Skeletal muscle tissue (tissue), 4 donors: ENCODE results near the gene NFE2L3. TPM values are rescaled to one million over a fixed set of nuclear protein-coding genes. Genes with fewer than 3 reads are reported as not detected.
"Not testable (repeated sequence)": the region's sequence is repeated elsewhere in the genome, so short reads cannot be mapped to it uniquely, and the experiment has no call there.

ENCODE experiments used
- H3K27ac ChIP-seq: one replicate; pipeline ENCODE4 v1.7.0; 2013; ENCODE audit warnings: mild to moderate bottlenecking, low read depth, low read length, inconsistent platforms
- H3K27me3 ChIP-seq, 3 donors: one replicate each; pipeline ENCODE4 v1.7.0; 2013; ENCODE audit warnings: low read length in 3 of 3; ENCODE audit not compliant: control insufficient read depth in 3 of 3, insufficient read depth in 3 of 3
- H3K36me3 ChIP-seq, 3 donors: one replicate each; pipeline ENCODE4 v1.7.0; 2013; ENCODE audit warnings: low read length in 3 of 3; ENCODE audit not compliant: control insufficient read depth in 3 of 3, insufficient read depth in 3 of 3
- H3K4me1 ChIP-seq, 3 donors: one replicate each; pipeline ENCODE4 v1.7.0; 2013; ENCODE audit warnings: low read length in 3 of 3, mild to moderate bottlenecking in 3 of 3; ENCODE audit not compliant: control insufficient read depth in 3 of 3, insufficient read depth in 3 of 3
- H3K4me3 ChIP-seq, 3 donors: one replicate each; pipeline ENCODE4 v1.7.0; 2013; ENCODE audit warnings: low read length in 3 of 3
- H3K9ac ChIP-seq, 3 donors: one replicate each; pipeline ENCODE4 v1.7.0; 2013; ENCODE audit warnings: low read length in 3 of 3, mild to moderate bottlenecking in 3 of 3, moderate library complexity in 2 of 3, low read depth in 1 of 3
- H3K9me3 ChIP-seq, 3 donors: one replicate each; pipeline ENCODE4 v1.7.0; 2013; ENCODE audit warnings: low read length in 3 of 3; ENCODE audit not compliant: control insufficient read depth in 3 of 3
- total RNA-seq: library from RNA; depleted of rRNA; stranded (reverse); fragments of >200 nt; gene quantifications from one replicate; pipeline ENCODE4 v1.2.3, GENCODE V29; 2014
- donor health status: Osteomylitis.

Gene NFE2L3
- total RNA-seq, 1 donor from 2014 or later = under 0.01 TPM

DNA sequence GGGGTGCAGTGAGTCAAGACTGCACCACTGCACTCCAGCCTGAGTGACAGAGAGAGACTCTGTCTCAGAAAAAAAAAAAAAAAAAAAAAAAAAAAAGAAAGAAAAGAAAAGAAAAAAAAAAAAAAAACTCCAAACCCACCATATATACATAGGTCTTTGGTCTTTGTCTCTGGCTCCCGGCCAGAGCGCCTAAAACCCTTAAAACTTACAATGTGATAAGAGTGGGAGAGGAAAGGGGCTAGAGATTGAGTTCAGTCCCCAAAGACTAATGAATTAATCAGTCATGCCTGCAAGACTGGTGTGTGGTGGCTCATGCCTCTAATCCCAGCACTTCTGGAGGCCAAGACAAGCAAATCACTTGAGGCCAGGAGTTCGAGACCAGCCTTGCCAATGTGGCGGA lies 6.8 kb upstream of the NFE2L3 start:
- Histone ChIP-seq H3K27me3 (peaks cover 0 to 5% (median 0%) of the 10 kb centered on the region in 3 donors), H3K9ac (no peak overlapping the region), H3K4me3 (no peak overlapping the region), H3K9me3 (no peaks in the 10 kb centered on the region), H3K27ac (no peak overlapping the region), H3K36me3 (no peaks in the 10 kb centered on the region), H3K4me1 (no peaks in the 10 kb centered on the region)

DNA sequence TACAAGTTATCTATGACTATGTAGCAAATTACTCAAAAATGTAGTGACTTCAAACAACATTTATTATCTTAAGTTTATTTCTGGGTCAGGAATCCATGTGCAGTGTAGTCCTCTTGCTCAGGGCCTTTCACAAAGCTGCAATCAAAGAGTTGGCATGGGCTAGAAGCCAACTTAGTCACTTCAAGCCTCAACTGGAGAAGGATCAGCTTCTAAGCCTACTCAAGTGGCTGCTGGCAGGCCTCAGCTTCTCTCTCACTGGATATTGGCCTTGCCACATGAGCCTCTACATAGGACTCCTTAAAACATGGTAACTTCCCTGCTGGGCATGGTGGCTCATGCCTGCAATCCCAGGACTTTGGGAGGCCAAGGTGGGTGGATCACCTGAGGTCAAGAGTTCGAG lies 5.0 kb upstream of the NFE2L3 start:
- Histone ChIP-seq H3K4me1 (no peaks in the 10 kb centered on the region), H3K27me3 (peaks cover 8 to 17% (median 14%) of the 10 kb centered on the region in 3 donors), H3K36me3 (no peaks in the 10 kb centered on the region), H3K27ac (no peak overlapping the region), H3K9me3 (no peaks in the 10 kb centered on the region), H3K9ac (no peak overlapping the region), H3K4me3 (no peak overlapping the region)

DNA sequence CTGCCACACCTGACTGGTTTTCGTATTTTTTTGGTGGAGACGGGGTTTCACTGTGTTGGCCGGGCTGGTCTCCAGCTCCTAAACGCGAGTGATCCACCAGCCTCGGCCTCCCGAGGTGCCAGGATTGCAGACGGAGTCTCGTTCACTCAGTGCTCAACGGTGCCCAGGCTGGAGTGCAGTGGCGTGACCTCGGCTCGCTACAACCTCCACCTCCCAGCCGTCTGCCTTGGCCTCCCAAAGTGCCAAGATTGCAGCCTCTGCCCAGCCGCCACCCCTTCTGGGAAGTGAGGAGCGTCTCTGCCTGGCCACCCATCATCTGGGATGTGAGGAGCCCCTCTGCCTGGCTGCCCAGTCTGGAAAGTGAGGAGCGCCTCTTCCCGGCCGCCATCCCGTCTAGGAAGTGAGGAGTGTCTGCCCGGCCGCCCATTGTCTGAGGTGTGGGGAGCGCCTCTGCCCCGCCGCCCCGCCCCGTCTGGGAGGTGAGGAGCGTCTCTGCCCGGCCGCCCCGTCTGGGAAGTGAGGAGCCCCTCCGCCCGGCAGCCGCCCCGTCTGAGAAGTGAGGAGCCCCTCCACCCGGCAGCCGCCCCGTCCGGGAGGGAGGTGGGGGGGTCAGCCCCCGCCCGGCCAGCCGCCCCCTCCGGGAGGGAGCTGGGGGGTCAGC lies 4.2 kb upstream of the NFE2L3 start:
- H3K27me3 ChIP-seq = peaks cover 16 to 20% (median 17%) of the 10 kb centered on the region in 3 donors
- H3K4me1 ChIP-seq = not testable (repeated sequence)

DNA sequence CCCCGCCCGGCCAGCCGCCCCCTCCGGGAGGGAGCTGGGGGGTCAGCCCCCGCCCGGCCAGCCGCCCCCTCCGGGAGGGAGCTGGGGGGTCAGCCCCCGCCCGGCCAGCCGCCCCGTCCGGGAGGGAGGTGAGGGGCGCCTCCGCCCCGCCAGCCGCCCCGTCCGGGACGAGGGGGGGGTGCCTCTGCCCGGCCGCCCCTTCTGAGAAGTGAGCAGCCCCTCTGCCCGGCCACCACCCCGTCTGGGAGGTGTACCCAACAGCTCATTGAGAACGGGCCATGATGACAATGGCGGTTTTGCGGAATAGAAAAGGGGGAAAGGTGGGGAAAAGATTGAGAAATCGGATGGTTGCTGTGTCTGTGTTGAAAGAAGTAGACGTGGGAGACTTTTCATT lies 3.7 kb upstream of the NFE2L3 start:
- peaks cover 21 to 25% (median 21%) of the 10 kb centered on the region in 3 donors for H3K27me3 ChIP-seq
- H3K4me1 ChIP-seq, H3K4me3 ChIP-seq, H3K9ac ChIP-seq, H3K36me3 ChIP-seq, H3K27ac ChIP-seq, H3K9me3 ChIP-seq: not testable (repeated sequence)

More for the DNA sequence above, 4.2 kb upstream of the NFE2L3 start:
- not testable (repeated sequence) for H3K36me3 ChIP-seq, H3K9ac ChIP-seq, H3K27ac ChIP-seq, H3K4me3 ChIP-seq, H3K9me3 ChIP-seq

GRCh38 chr7:26149391-26149977 lies 2.5 kb upstream of the NFE2L3 start:
- Histone ChIP-seq H3K4me3 (no peak overlapping the region), H3K4me1 (peaks cover 0 to 8% (median 2%) of the 10 kb centered on the region in 3 donors), H3K9ac (no peak overlapping the region), H3K36me3 (no peaks in the 10 kb centered on the region), H3K27ac (no peak overlapping the region), H3K9me3 (no peaks in the 10 kb centered on the region), H3K27me3 (peaks cover 29 to 36% (median 33%) of the 10 kb centered on the region in 3 donors)

DNA sequence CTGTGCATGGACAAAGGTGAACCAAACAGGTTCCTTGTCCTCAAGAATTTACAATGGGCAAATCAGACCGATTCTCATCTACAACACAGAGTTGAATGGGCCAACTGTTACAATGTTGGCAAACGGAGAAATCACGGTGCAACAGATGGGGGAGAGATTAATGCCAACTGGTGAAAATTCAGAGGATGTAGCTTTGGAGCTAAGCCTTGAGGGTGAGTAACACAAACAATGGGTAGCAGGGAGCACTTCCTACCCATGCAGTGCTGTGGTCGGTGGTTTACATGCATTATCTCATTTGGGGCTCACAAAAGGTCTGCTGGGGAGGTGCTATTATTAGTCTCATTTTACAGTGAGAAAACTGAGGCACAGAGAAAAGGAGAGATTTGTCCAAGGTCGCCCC lies 902 bp upstream of the NFE2L3 start:
- H3K4me3 ChIP-seq = no peak overlapping the region
- no peaks in the 10 kb centered on the region for H3K36me3 ChIP-seq
- H3K9ac ChIP-seq = no peak overlapping the region
- peaks cover 0 to 8% (median 5%) of the 10 kb centered on the region in 3 donors for H3K4me1 ChIP-seq
- H3K27me3 ChIP-seq = peaks cover 29 to 47% (median 43%) of the 10 kb centered on the region in 3 donors
- H3K27ac ChIP-seq = no peak overlapping the region
- H3K9me3 ChIP-seq = no peaks in the 10 kb centered on the region

DNA sequence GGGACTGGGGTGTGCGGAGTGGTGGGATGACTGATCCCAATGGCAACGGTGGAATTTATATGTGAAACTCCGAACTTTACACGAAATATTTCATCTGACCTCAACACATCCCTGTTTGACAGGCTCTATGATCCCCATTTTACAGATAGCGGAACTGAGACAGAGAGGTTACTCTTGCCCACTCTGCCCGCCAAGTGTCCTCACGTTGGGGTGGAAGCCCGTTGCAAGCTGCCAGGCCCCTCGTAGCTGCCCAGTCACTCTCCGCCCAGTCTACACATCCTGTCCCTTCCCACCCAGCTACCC lies 397 bp upstream of the NFE2L3 start:
- Histone ChIP-seq H3K36me3 (no peaks in the 10 kb centered on the region), H3K9ac (peak overlapping the region in 1 of 3 donors; percentile 14), H3K4me3 (peak overlapping the region; percentile 60 to 67 (median 66)), H3K27me3 (peaks cover 29 to 49% (median 43%) of the 10 kb centered on the region in 3 donors), H3K27ac (no peak overlapping the region), H3K4me1 (peaks cover 0 to 8% (median 5%) of the 10 kb centered on the region in 3 donors), H3K9me3 (no peaks in the 10 kb centered on the region)

GRCh38 chr7:26152782-26153240 lies 813 bp downstream of the NFE2L3 start:
- not testable (repeated sequence) for H3K36me3 ChIP-seq, H3K9me3 ChIP-seq, H3K4me1 ChIP-seq, H3K27ac ChIP-seq
- H3K27me3 ChIP-seq = peaks cover 29 to 53% (median 43%) of the 10 kb centered on the region in 3 donors
- peak overlapping the region; percentile 32 to 60 (median 60) for H3K4me3 ChIP-seq
- H3K9ac ChIP-seq = peak overlapping the region in 1 of 3 donors; percentile 3

GRCh38 chr7:26153241-26153822 lies 1.3 kb downstream of the NFE2L3 start:
- Histone ChIP-seq H3K9ac (peak overlapping the region in 1 of 3 donors; percentile 3), H3K9me3 (no peaks in the 10 kb centered on the region), H3K27ac (no peak overlapping the region), H3K4me1 (peaks cover 0 to 8% (median 5%) of the 10 kb centered on the region in 3 donors), H3K4me3 (peak overlapping the region; percentile 29 to 54 (median 32)), H3K27me3 (peaks cover 29 to 53% (median 43%) of the 10 kb centered on the region in 3 donors), H3K36me3 (no peaks in the 10 kb centered on the region)
